ENCODE results near the gene CRY1. TPM values are rescaled to one million over a fixed set of nuclear protein-coding genes. Genes with fewer than 3 reads are reported as not detected.

CRY1 gene
- total and polyA plus RNA-seq, 9 of the 15 experiments (the other 6 are each of a cell fraction or from before 2014, with no cell fraction given): 8.7 to 33.3 (median 25.2) TPM

DNA sequence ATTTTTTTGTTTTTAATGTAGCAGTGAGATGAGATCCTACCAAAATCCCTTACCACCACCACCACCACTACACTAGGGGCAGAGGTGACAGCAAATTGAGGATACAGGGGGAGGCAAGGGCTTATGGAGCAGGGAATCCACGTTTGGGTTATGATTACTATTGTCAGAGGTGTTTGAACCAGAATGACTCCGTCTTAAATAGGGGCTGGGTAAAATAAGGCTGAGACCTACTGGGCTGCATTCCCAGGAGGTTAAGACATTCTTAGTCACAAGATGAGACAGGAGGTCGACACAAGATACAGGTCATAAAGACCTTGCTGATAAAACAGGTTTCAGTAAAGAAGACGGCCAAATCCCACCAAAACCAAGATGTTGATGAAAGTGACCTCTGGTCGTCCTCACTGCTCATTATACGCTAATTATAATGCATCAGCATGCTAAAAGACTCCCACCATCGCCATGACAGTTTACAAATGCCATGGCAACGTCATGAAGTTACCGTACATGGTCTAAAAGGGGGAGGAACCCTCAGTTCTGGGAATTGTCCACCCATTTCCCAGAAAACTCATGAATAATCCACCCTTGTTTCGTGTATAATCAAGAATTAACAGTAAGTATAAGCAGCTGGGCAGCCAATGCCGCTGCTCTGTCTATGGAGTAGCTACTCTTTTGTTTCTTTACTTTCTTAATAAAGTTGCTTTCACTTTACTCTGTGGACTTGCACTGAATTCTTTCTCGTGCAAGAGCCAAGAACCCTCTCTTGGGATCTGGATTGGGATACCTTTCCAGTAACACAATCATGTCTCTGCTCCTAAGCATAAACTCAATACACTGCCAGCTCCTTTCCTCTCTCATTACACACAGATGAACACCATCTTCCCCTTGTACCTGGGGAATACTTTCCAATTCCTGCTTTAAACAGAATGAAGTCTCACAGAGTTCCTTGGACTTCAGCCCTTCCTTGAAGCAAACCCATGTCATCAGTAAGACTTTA lies 16.7 kb upstream of the CRY1 start (continued):
- TF ChIP-seq VEZF1 (CRISPR knock-in tag; IDR thresholded peaks at IDR 0.05) (no peak), NCOA6 (IDR thresholded peaks at IDR 0.05) (no peak), C11orf30 (IDR thresholded peaks at IDR 0.05; ENCODE audit: low read depth) (0 out of 2 replicates have a peak, but pooled peaks have one; percentile 18), PRMT5 (CRISPR knock-in tag; IDR thresholded peaks at IDR 0.05) (no peak), STAT5A (IDR thresholded peaks at IDR 0.05; ENCODE audit: borderline replicate concordance, low read length) (peak; percentile 95), ATF1 (CRISPR knock-in tag; IDR thresholded peaks at IDR 0.05) (no peak), ATF1 (tag; IDR thresholded peaks at IDR 0.05) (peak; percentile 78), PHB (CRISPR knock-in tag; IDR thresholded peaks at IDR 0.05) (no peak), BRF1 (IDR thresholded peaks at IDR 0.05; ENCODE audit: borderline replicate concordance, extremely low read depth, insufficient read length) (no peak), ZNF830 (CRISPR knock-in tag; IDR thresholded peaks at IDR 0.05) (no peak), ZNF586 (CRISPR knock-in tag; conservative IDR thresholded peaks at IDR 0.05) (no peak), BMI1 (IDR thresholded peaks at IDR 0.05; ENCODE audit: low read length) (peak; percentile 75; the same call in 1 of the 2 replicates), MTA2 (IDR thresholded peaks at IDR 0.05; ENCODE audit: low read depth) (no peak), CBFB (CRISPR knock-in tag; IDR thresholded peaks at IDR 0.05) (no peak), ZBTB11 (CRISPR knock-in tag; IDR thresholded peaks at IDR 0.05) (no peak), TBL1XR1 (IDR thresholded peaks at IDR 0.05; ENCODE audit: low read length in 2 of 2) (no peak), SIX5 (IDR thresholded peaks at IDR 0.05; ENCODE audit: borderline replicate concordance in 1 of 2, insufficient read depth in 1 of 2, low read depth in 1 of 2, low read length in 2 of 2) (no peak), GTF2B (IDR thresholded peaks at IDR 0.05; ENCODE audit: extremely low read depth, insufficient read length) (no peak), FOSL1 (tag; conservative IDR thresholded peaks at IDR 0.05) (peak; percentile 71)
- TF ChIP-seq, protein P1, sequence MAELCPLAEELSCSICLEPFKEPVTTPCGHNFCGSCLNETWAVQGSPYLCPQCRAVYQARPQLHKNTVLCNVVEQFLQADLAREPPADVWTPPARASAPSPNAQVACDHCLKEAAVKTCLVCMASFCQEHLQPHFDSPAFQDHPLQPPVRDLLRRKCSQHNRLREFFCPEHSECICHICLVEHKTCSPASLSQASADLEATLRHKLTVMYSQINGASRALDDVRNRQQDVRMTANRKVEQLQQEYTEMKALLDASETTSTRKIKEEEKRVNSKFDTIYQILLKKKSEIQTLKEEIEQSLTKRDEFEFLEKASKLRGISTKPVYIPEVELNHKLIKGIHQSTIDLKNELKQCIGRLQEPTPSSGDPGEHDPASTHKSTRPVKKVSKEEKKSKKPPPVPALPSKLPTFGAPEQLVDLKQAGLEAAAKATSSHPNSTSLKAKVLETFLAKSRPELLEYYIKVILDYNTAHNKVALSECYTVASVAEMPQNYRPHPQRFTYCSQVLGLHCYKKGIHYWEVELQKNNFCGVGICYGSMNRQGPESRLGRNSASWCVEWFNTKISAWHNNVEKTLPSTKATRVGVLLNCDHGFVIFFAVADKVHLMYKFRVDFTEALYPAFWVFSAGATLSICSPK (IDR thresholded peaks at IDR 0.05; ENCODE audit: borderline replicate concordance): no peak

Measured in K562 (cell line).